SK-N-MC (cell line): ENCODE measurements around the gene TAGLN.

Source experiments
- EZH2 ChIP-seq: fragments of 200-600 bp; sonication (generic); IDR thresholded peaks from one replicate; pipeline ENCODE4 v1.6.1; 2017; ENCODE audit warnings: antibody characterized with exemption
- POLR2AphosphoS5 ChIP-seq: IDR thresholded peaks from 2 replicates; pipeline ENCODE4 v1.6.1; 2012; ENCODE audit warnings: mild to moderate bottlenecking, low read depth, low read length, borderline replicate concordance

DNA sequence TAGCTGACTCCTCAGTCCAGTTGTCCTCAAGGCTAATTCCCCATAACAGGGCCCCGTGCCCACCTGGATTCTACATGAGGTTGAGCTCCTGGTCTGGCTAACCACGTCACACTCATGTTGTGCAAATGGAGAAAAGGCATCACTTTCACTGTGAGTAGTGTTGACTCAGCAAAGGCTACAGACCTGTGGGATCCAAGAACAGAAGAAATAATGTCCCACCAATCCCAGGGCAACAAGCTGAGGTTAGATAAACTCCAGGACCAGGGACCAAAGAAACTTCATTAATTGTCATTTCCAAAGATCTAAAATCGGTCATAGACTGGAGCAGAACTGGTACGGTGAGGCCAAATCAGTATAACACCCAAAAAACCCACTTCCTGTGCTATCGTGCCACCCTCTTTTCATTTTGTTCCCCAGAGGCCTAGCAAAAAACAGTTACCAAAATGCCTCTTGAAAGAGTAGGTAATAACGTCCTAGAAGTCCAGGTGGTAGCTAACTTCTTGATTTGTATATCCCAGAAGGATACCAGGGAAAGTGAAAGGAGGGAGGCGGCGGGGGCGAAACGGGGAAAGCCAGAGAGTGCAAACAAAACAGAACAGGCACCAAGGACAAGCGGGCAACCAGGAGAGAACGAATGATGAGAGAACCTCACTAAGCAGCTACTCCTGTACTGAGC is 31.3 kb downstream of the TAGLN start:
- TF ChIP-seq EZH2 (no peak), POLR2AphosphoS5 (no peak)
